Glutamatergic neuron (in vitro differentiated cells): ENCODE data around the gene NF1. TPM values are rescaled to one million over a fixed set of nuclear protein-coding genes. Genes with fewer than 3 reads are reported as not detected.

ENCODE experiments used
- DNase-seq: peaks from one replicate; pipeline ENCODE4 v3.0.0; 2022
- H3K27ac Mint-ChIP-seq: one replicate; pipeline ENCODE4 v1.8.0; 2020; ENCODE audit warnings: mild to moderate bottlenecking, mixed read lengths, inconsistent platforms; ENCODE audit not compliant: unreplicated experiment
- H3K27me3 Mint-ChIP-seq: one replicate; pipeline ENCODE4 v1.8.0; 2020; ENCODE audit warnings: mild to moderate bottlenecking, moderate library complexity, mixed read lengths, inconsistent platforms; ENCODE audit not compliant: unreplicated experiment
- H3K36me3 Mint-ChIP-seq: one replicate; pipeline ENCODE4 v1.8.0; 2020; ENCODE audit warnings: mild to moderate bottlenecking, mixed read lengths, inconsistent platforms; ENCODE audit not compliant: unreplicated experiment
- H3K4me1 Mint-ChIP-seq: one replicate; pipeline ENCODE4 v1.8.0; 2020; ENCODE audit warnings: mild to moderate bottlenecking, low read depth, mixed read lengths, inconsistent platforms; ENCODE audit not compliant: unreplicated experiment
- H3K4me3 Mint-ChIP-seq: one replicate; pipeline ENCODE4 v1.8.0; 2020; ENCODE audit warnings: mild to moderate bottlenecking, mixed read lengths, inconsistent platforms; ENCODE audit not compliant: unreplicated experiment
- H3K9me3 Mint-ChIP-seq: one replicate; pipeline ENCODE4 v1.8.0; 2020; ENCODE audit warnings: mild to moderate bottlenecking, moderate library complexity, mixed read lengths, inconsistent platforms; ENCODE audit not compliant: unreplicated experiment
- total RNA-seq: library from RNA; stranded (reverse); fragmentation: NEBNext Ultra II Directional; extraction: Animal tissue kit (Norgen Biotek cat#: 25700); gene quantifications from one replicate; pipeline ENCODE4 v1.2.1, GENCODE V29; 2021; ENCODE audit not compliant: unreplicated experiment
- TF ChIP-seq, protein P1 (sequence below): fragments of 200-600 bp; sonication (generic); IDR thresholded peaks from one replicate; pipeline ENCODE4 v1.5.0; 2021; ENCODE audit not compliant: partially characterized antibody, unreplicated experiment

The NF1 gene
- total RNA-seq, 1 donor from 2014 or later = 87.6 TPM

GRCh38 chr17:31058976-31059375 lies 35.8 kb upstream of the NF1 start:
- TF ChIP-seq, protein P1, sequence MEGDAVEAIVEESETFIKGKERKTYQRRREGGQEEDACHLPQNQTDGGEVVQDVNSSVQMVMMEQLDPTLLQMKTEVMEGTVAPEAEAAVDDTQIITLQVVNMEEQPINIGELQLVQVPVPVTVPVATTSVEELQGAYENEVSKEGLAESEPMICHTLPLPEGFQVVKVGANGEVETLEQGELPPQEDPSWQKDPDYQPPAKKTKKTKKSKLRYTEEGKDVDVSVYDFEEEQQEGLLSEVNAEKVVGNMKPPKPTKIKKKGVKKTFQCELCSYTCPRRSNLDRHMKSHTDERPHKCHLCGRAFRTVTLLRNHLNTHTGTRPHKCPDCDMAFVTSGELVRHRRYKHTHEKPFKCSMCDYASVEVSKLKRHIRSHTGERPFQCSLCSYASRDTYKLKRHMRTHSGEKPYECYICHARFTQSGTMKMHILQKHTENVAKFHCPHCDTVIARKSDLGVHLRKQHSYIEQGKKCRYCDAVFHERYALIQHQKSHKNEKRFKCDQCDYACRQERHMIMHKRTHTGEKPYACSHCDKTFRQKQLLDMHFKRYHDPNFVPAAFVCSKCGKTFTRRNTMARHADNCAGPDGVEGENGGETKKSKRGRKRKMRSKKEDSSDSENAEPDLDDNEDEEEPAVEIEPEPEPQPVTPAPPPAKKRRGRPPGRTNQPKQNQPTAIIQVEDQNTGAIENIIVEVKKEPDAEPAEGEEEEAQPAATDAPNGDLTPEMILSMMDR = no peak
- no peaks in the 10 kb centered on the region for H3K36me3 Mint-ChIP-seq
- H3K27ac Mint-ChIP-seq = no peak overlapping the region
- H3K9me3 Mint-ChIP-seq = no peaks in the 10 kb centered on the region
- H3K27me3 Mint-ChIP-seq = no peaks in the 10 kb centered on the region
- no peak overlapping the region for H3K4me3 Mint-ChIP-seq
- H3K4me1 Mint-ChIP-seq = no peaks in the 10 kb centered on the region
- no peak for DNase-seq

DNA sequence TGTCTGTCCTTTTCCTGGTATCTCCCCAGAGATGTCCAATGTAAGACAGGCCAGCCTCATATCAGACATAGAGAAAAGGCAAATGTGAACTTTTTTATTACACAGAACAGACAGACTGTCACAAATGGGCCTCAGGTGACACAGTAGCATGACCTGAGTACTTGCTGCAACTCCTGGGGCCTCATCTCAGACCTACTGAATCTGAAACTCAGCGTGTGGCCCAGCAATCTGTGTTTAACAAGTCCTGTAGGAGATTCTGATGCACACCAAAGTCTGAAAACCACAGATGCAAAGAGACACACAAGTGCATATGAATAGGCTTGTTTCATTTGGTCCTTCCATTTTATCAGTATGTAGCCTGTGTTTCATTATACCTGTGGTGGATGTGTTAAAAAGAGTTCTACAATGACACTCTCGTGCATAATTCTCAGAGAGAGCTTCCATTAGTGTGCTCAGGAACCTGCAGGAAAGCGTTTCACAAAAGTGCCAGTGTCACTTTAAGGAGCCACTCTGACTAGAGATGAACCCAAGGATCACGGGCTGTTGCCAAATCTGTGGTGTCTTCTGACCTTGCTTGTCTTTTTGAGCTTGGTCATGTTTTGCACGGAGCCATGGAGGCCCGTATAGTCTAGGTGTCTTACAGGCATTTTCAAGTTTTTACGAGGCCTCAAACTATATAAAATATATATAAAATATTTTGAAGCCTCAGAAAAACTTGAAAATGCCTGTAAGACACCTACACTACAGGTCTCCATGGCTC lies 33.8 kb upstream of the NF1 start:
- Mint-ChIP-seq H3K4me3 (no peak overlapping the region), H3K36me3 (no peaks in the 10 kb centered on the region), H3K4me1 (no peaks in the 10 kb centered on the region), H3K27ac (no peak overlapping the region), H3K27me3 (no peaks in the 10 kb centered on the region), H3K9me3 (no peaks in the 10 kb centered on the region)
- no peak for DNase-seq
- TF ChIP-seq, protein P1 = no peak

DNA sequence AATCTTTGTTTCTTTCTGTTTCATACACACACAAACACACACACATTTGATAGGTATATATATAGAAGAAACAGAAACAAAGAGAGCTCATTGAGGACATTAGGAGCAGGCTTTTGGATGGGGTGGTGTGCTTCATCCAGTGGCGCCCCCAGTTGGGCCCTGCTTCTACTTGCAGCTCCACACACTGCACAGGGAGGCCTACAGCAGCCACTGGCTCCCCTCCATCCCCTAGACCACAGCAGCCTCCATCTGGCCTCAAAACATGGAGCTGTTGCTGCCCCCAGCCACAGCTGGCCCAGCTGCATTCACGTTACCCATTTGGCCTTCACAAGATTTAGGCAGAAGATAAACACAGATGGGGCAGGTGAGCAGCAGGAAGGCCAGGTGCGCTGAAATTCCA lies 33.1 kb upstream of the NF1 start:
- TF ChIP-seq, protein P1 = no peak
- Mint-ChIP-seq H3K36me3 (no peaks in the 10 kb centered on the region), H3K27ac (no peak overlapping the region), H3K9me3 (no peaks in the 10 kb centered on the region), H3K27me3 (no peaks in the 10 kb centered on the region), H3K4me1 (no peaks in the 10 kb centered on the region), H3K4me3 (no peak overlapping the region)
- peak; percentile 23 for DNase-seq

- DNase-seq = no peak
- H3K27me3 Mint-ChIP-seq = no peaks in the 10 kb centered on the region
- no peaks in the 10 kb centered on the region for H3K9me3 Mint-ChIP-seq
- TF ChIP-seq, protein P1 = no peak
- no peak overlapping the region for H3K27ac Mint-ChIP-seq
- no peak overlapping the region for H3K4me3 Mint-ChIP-seq
- H3K36me3 Mint-ChIP-seq = no peaks in the 10 kb centered on the region
- no peaks in the 10 kb centered on the region for H3K4me1 Mint-ChIP-seq
Measured at GRCh38 chr17:31062346-31062745, 32.4 kb upstream of the NF1 start.

- no peak overlapping the region for H3K27ac Mint-ChIP-seq
- H3K4me1 Mint-ChIP-seq = no peaks in the 10 kb centered on the region
Measured at GRCh38 chr17:31064707-31065106, 30.1 kb upstream of the NF1 start.

More at GRCh38 chr17:31064707-31065106, 30.1 kb upstream of the NF1 start:
- no peak for DNase-seq
- TF ChIP-seq, protein P1 = no peak
- Mint-ChIP-seq H3K27me3 (no peaks in the 10 kb centered on the region), H3K4me3 (no peak overlapping the region), H3K9me3 (no peaks in the 10 kb centered on the region), H3K36me3 (no peaks in the 10 kb centered on the region)
